Activated T-cell treated with anti-CD3 and anti-CD28 coated beads, Interleukin-2, amount 50 U/mL, for 1 hour (primary cell): ENCODE results near the gene CHST14.

Experiments used
- DNase-seq: peaks from one replicate; pipeline ENCODE4 v3.0.0-alpha.2; 2020

Gene CHST14, protein sequence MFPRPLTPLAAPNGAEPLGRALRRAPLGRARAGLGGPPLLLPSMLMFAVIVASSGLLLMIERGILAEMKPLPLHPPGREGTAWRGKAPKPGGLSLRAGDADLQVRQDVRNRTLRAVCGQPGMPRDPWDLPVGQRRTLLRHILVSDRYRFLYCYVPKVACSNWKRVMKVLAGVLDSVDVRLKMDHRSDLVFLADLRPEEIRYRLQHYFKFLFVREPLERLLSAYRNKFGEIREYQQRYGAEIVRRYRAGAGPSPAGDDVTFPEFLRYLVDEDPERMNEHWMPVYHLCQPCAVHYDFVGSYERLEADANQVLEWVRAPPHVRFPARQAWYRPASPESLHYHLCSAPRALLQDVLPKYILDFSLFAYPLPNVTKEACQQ

DNA sequence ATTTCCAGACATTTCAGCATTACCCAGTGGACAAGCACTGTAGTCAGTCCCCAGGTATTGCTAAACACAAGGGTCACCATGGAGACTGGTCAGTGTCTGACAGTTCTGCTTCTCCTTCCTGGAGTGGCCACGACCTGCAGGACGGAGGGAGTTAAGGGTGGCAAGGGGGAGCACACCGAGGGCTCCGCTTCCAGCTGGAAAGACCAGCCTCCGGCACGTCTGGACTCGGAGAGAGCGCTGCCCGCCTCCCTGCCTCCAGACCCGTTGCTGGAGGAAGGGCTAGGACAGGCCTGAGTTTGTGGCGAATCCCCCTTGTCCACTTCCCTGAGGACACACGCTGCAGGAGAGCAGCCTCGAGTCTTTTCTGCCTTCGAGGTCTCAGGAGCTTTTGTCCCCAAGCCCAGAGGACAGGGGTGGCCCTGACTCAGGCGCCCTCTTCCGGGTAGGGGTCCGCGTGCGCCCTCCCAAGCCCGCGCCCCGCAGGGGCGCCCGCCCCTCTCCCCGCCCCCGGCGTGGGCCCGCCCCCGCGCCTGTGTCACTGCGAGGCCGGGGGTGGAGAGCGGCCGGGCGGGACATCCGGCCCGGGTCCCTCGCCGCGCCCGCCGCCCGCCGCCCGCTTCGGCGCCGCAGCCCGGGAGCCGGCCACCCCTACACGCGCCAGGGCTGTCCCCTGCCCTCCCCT is at the start of gene CHST14:
CHST14 (plus strand) TSS at position 562 of the 682 bp plus-strand sequence. CDS start 230 bp downstream, outside the sequence.
- DNase-seq: peak; percentile 70

DNA sequence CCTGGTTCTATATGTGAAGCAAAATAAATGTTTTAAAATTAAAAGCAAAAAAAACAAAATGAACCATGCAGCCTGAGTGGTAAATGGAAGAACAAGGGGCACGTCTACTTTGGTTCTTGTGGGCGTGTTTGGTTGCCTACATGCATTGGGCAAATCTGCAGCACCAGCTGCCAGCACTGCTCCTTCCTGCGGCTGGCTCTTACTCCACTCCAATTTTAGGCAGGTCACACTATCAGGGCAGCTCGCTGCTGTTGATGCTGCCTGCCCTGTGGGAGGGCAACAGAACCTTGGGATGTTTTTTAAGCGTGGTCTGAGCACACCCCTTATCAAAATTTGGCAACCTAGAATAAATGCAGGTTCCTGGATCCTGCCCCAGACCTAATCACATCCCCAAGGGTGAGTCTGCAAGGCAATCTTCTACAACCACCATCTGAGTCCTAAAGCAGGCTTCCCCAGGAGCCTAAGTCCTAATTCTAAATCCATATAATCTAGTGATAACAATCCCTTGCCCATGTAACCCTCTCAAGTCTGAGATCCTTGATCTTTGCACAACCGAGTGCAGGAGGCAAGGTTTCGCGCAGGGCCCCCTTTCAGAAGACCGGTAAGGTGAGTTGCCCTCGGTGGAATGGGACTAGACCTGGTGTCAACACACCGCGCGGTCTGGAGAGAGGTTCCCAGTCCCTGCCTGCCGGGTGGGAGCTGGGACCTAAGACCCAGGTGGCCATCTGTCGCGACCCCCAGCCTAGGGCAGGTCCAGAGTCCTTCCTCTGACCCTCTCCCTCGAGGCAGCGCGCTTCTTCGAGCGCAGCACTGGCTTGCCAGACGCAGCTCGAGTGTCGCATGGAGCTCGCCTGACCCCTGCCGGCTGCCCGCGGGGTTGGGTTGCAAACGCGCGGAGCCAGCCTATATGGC is 49.3 kb upstream of the CHST14 start:
- DNase-seq: peak; percentile 87

DNA sequence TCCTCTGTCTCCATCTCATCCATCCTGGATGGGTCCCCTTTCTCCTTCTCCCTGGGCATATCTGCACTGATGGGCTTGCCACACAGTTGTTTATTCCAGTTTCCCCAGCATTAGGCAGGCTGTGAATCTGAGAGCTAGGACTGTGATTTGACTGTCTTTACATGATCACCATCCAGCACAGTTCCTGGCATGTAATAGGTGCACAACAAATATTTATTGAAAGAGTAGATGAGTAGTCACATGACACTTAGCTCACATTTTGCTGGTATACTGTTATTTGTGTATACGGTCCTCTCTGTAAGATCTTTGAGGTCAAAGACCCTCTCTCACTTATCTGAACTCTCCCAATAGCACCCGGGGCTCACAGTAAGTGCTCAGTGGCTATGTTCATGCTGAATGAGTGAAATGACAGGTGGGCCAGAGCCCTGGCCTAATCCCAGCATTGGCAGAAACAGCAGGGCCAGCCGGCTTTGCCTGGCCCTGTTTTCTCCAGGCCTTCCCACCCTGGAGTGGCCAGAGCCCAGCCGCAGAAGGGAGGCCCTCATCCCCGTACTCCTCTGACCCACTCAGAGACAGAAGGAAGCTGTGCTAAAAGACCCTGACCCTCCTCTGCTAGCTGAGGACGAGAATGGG is 46.2 kb upstream of the CHST14 start:
- no peak for DNase-seq

DNA sequence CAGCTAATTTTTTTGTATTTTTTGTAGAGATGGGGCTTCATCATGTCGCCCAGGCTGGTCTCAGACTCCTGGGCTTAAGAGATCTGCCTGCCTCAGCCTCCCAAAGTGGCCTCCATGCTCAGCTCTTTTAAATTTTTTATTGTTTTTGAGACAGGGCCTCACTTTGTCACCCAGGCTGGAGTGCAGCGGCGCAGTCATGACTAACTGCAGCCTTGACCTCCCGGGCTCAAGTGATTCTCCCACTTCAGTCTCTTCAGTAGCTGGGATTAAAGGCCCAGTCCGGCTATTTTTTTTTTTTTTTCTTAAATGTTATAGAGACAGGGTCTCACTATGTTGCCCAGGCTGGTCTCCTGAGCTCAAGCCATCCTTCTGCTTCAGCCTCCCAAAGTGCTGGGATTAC is 45.1 kb upstream of the CHST14 start:
- DNase-seq: no peak

DNA sequence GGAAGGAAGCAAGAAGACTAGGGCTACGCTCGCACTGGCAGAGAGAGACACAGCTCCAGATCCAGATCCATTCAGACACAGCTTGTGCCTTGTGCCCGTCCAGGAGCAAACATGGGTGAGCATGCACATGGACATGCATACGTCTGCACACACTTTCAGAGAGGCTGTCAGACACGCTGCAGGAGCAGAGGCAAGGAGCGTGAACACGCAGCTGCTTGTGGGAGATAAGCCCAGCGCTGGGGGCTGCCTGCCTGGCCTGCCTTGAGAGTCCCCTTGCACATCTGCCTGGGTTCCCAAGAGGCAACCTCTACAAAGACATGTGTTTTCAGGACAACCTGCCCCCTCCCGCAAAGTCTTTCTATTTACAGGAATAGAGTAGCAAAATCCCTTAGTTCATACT is 43.6 kb upstream of the CHST14 start:
- no peak for DNase-seq

DNA sequence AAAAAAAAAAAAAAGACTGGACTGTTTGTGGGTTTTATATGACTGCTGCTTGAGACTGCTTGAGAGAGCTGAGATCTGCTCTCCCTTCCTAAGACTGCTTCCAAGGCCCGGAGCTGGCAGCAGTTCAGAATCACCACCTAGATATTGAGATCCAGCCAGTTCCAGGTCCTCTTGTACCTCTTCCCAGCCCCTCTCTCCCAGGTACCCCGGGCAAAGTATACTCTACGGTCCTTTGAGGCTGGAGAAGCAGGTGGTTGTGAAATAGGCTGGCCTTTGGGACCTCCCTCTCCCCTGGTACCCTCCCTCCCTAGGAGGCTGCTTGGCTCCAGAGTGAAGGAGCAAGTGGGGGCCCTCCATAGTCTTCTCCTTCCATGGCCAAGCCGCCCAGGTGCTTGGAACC is 42.6 kb upstream of the CHST14 start:
- no peak for DNase-seq

DNA sequence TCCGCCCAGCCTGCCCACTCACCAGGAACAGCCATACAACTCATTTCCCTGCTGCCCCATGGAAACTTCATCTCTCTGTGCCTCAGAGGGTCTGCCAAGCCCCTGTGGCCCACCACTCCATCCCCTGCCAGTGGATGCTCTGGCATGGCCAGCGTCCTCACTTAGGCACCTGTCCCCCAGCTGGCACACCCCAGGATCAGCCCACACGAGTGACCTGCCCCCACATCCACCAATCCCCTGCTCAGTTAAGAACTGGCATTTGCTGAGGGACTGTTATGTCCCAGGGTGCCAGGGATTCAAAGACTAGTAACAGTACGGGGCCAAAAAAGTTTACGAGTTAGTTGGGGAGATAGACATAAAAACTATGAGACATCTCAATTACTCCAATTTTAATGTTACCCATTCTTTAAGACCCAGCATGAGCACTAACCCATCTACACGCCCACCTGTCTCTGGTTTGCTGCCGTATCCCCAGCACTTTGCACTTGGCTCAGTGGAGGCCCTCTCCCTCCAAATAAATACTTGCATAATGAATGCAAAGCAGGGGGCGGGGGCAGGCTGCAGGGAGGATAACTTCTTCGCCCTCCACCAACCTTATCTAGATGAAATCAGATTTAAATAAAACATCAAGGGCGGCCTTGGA is 41.6 kb upstream of the CHST14 start:
- no peak for DNase-seq

DNA sequence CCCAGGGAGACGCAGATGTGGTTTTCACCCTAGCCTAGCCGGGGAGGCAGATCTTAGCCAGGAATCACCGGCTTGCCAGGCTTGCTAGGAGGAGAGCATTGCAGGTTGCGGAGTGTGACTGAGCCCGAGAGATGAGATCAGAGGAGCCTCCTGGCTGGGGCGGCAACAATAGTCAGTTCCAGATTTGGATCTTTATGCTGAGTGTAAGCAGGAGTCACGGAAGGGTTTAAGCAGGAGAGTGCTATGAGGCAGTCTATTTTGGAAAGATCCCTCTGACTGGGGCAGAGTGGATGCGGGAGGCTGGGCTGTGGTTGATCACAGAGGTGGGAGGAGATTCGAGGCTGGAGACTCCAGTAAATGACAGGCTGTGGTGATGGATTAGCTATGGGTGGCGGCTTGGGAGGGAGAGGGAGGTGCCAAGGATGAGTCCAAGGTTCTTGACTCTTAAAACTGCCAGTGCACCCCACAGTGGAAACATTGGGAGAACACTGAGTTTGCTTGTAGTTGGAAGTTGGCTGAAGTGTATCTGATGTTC is 40.4 kb upstream of the CHST14 start:
- no peak for DNase-seq

DNA sequence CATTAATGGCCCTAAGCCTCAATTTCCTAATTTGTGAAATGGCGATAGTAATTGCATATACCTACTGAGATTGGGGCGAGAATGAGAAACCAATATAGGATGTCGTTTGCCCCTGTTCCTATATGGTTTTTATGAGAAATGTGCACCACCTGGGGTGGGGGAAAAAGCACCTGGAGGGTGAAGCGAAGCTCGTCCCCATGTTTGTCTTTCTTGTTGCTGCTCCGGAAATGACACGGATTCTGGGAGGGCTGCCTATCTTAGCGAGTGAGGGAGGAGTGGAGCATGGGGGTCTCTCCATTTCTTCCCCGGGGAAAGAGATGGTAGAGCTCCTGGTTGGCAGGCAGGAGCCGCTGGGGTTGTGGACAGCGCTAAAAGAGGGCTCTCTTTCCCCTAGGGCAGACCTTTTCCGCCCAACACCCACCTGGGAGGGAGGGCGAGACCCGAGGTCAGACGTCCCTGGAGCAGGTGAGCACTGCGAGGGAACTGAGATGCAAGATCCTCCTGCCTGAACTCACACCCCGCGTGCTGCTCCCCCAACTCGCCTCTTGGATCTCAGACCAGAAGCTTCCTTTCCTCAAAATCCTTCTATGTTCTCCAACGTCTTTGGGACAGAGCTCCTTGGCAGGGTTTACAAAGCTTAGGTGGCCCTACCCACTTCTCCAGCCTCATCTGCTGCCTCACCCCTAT is 35.6 kb upstream of the CHST14 start:
- DNase-seq: no peak

DNA sequence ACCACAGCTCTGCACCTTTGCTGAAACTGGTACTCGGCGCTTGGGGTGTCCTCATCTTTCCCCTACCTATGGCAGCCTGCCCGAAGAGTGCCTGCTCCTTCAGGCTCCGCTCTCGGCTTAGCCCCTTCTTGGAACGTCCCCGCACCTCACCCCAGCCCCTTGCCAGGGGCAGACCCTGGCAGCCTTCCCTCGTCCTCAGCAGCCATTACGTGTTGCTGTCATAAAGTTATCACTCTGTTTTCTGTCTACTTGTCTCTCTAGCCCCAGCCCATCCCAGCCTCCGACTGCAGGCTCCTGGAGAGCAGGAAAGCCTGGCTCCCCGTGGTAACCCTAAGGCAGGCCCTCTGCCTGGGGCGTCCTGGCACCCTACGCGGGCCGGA is 35.1 kb upstream of the CHST14 start:
- no peak for DNase-seq

DNA sequence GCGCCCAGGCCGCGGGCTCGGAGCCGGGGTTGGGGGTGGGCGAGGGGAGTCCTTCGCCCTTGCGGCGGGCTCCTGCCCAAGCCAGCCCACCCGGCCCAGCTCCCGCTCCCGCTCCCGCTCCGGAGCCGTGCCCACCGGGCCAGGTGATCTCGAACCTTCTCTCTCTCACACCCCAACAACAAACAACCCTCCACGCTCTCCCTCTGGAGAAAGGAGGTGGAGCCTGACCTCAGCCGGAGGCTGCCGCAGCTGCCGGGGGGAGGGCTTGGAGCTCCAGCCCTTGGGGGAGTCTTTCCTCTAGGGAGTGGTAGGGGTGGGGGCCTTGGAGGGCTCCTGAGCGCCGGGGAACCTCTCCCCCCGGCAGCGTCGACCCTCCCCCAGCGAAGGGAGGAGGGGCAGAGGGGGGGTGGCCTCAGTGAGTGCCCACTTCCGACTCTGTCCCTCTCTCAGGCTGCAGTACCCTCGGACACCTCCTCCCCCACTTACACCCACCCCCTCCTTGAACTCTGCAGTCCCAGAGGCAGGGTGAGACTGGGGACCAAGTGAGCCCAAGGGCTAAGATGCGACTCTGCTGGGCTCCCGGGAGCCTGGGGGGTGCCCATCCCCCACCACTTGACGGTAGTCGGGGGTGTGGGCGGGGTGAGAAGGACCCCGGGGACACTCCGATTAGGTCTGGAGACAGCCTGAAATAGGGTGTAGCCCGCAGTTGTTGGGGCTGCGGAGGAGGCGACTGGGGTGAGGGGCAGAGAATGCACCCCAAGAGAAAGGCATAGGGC is 34.5 kb upstream of the CHST14 start:
- DNase-seq: no peak

DNA sequence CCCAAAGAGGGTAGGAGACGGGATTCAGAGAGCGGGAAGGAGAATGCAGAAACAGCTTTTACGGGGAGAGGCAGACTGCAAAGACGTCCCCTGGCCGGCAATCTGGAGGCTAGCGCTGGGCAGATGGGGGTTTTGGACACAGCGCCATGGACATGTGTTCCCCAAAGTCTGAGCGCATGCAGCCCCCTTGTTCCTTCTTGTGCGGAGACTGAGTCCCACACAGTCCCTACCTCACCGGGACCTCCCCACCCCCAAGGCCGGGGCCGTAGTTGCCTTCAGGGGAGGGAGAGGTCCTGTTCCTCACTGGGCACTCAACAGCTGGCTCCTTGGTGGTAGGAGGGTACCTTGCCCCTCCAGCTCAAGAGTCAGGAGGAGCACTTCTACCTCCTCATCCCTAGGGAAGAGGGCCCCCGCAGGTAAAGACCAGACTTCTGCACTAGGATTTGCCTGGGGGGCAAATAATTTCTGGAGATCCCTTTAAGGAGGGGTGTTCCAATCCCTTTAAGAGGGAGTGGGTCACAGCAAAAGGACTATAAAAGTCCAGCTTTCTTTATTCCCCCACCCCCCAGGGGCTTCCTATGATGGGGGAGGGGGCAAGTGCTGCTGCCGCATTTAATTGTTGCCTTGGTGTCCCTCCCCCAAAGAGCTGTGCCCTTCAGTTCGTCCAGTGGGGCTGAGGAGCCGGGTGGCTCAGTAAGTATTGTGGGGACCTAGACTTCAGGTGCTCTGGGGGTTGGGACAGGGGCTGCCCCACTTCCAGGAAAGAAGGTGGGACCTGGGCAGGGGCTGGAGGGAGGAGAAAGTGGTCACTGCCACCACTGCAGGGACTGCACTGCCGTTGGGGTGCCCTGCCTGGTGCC is 33.7 kb upstream of the CHST14 start:
- DNase-seq: no peak

DNA sequence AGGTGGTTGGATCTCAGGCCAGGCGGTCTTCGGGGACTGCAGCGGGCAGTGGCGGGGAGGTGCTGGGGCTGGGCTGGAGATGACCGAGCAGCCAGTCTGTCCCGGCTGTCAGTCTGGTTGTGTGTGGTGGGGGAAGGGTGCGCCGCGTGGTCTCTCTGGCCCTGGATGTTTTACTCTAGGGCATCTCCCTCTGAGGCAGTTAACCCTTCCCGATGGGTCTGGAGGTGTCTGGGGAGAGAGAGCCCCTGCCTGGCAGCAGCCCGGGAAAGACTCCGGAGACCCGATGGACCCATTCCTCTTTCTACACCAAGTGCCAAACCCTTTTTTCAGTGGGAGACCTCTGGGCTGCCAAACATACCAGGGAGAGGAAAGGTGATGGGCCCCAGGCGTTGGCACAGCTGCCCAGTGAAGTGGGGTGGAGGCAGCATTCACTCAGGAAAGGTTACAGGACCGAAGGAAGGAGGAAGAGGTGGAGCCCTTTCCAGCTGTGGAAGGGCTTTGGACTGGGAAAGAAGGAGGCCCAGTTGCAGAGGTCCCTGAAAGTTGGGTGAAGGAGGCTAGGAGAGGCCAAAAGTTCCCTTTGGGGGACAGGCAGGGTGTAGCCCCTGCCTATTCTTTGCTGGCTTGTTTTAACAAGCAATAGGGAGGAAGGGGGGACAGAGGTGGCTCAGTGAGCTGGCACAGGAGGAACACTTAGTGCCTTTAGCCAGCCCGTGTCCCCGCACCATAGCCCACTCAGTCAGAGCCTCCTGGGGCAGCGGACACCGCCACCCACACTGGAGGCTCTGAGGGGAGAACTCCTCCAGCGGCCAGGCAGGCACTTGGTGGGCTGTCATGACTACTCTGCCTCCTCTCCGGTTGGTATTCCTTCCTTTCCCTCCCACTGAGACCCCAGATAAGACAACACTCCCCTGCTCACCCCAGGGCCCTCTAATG is 32.8 kb upstream of the CHST14 start:
- DNase-seq: no peak

DNA sequence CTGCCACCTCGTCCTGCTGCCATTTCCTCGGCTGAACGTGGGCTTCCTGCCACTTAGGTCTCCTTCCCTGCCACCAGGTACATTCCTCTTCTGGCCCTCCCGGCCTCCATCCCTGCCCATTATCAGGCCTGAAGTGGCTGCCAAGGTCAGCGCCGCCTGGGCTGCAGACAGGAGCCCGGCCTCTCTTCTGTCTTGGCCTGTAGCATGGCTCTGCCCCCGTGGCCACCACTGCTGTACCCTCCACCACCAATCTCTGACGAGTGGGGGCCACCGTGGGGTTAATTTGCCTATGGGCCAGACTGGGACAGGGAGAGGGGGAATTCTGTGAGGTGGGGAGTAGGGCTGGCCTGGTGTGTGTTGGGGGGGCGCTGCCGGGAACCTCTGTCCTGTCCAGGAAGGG is 32.1 kb upstream of the CHST14 start:
- DNase-seq: no peak

DNA sequence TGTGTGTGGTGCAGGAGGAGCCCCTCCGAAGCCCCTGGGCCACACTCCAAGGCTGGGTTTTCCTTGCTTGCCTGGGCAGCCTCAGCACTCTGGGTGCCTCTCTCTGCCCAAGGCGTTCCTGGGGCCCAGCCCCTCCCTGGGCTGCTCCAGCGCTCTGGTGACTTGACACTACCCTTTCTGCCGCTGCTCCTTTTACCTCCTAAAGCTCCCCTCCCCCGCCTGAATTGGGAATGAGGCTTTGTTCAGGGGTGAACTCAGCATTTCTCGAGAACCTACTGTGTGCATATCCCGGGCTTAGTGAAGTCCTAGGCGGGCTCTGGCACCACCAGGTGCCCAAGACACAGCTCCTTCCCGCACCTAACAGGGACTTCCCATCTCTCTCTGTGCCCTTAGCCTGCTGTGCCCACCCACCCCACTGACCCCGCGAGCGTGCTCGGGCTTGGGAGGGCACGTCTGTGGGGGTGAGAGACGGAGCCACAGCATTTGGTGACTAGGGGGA is 31.3 kb upstream of the CHST14 start:
- DNase-seq: no peak

DNA sequence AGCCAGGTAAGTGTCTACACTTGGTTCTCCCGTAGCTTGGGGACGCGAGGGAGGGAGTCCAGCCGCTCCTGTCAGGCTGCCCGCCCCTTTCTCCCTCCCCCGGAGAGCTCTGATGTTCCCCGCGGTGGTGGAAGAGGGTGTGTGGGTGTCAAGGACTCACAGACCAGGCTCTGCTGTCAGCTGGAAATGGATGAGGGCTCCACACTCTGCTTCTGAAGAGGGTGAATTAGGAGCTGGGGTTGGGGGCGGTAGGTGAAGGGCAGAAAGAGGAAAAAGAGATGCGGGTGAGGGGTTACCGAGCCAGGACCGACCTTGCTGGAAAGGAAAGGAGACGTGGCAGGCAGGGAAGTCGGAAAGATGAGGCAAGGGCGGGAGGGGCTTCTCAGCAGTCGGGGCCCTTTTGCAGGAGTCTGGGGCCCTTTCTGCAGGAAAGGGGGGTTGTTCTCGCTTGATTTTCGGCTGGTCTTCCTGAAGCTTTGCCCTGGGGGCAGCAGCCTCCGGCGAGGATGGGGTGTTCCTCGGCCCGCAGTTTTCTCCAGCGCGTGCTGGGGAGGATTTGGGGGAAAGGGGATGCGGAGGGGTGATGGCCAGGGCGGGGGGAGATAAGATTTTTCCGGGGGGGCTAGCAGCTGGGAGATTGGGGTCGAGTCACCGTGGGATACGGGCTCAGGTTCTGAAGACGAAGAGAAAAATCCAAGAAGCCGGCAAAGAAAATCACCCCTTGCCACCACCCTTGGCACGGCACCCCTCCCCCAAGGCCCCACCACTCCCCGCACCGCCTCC is 30.6 kb upstream of the CHST14 start:
- peak; percentile 41 for DNase-seq

DNA sequence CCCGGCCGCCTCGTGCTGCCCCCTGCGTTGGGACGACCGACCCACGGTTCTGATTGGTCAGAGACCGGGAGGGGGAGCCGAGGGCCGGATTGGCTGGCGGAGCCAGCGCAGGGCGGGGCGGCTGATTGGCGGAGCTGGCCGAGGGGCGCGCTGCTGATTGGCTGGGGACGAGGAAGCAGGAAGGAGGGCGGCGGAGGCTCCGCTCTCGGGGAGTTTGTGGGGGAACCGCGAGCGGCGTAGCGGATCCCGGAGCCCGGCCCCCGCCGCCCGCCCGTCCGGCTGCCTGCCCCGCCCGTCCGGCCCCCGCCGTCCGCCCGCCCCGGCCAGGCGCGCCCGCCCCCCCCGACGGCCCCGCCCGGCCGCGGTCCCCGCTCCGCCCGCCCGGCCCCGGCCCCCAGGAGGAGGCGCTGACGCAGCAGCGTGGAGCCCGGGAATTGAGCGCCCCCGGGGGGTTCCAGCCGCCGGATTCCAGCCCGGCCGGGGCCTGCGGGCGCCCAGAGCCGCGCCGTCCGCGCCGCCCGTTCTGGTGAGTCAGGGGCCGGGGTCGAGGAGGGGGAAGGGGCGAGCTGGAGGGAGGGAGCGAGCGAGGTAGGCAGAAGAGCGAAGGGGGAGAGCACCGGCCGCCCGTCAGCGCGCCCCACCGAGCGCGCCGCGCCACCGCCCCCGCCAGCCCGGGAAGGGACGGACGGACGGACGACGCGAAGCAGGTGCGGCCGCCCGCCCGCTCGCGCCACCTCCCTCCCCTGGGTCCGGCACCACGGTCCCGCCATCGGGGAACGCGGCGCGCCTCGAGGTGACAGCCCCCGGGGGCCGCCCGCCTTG is 29.8 kb upstream of the CHST14 start, which contains the start of gene BAHD1:
BAHD1 (plus strand) TSS at position 211 of the 822 bp plus-strand sequence. CDS start 17,512 bp downstream, outside the sequence.
- DNase-seq: peak; percentile 95
